HepG2 (cell line): Measurements from ENCODE around the gene BANK1. TPM values are rescaled to one million over a fixed set of nuclear protein-coding genes. Genes with fewer than 3 reads are reported as not detected.

Experiments used
- ATAC-seq: fragments of 200-7000 bp; cut with Tn5 transposase; 3 replicates; pipeline ENCODE4 v1.9.1; 2020; ENCODE audit warnings: mild to moderate bottlenecking, moderate library complexity
- BruUV-seq: library from RNA; stranded (reverse); fragments of 400-500 nt; replicated peaks from 2 replicates; lab custom pipeline; 2021; lab: Mats Ljungman, UMichigan
- CTCF ChIA-PET: fragments of 300-600 bp; formaldehyde crosslinking; extraction: SDS; loops from one replicate; lab custom pipeline; 2021; ENCODE audit warnings: low total read pairs, inconsistent platforms, low intra/inter-chr PET ratio; lab: Yijun Ruan, JAX
- POLR2A ChIA-PET: fragments of 350-600 bp; sonication (Branson Sonifier 250); formaldehyde crosslinking; loops from one replicate; lab custom pipeline; 2020; ENCODE audit warnings: antibody characterized with exemption, inconsistent platforms; lab: Yijun Ruan, JAX
- DNase-seq: peaks from one replicate; pipeline ENCODE4 v3.0.0-alpha.2; 2015; ENCODE audit warnings: low spot score
- FAIRE-seq: peaks from 3 replicates; lab custom pipeline; 2011; peaks lifted over from hg19 to GRCh38; lab: Jason Lieb, UNC
- H2AFZ ChIP-seq: one replicate; pipeline ENCODE4 v1.6.1; 2011; ENCODE audit warnings: low read length, inconsistent platforms
- H3K27ac ChIP-seq: fragments of 300-600 bp; 3 replicates; pipeline ENCODE4 v1.8.0; 2011; ENCODE audit warnings: mixed run types, mild to moderate bottlenecking, mixed read lengths, low read length, inconsistent platforms; ENCODE audit not compliant: insufficient read depth; ENCODE audit errors: extremely low read length
- H3K27me3 ChIP-seq, 2 experiments: fragments of 200-600 bp in 1 of 2; 2 replicates in 1 of 2; 3 replicates in 1 of 2; pipeline versions ENCODE4 v1.6.0 to v1.8.0; 2011; ENCODE audit warnings: low read length in 2 of 2, mild to moderate bottlenecking in 2 of 2, moderate library complexity in 2 of 2, inconsistent platforms in 1 of 2; ENCODE audit not compliant: insufficient read depth in 2 of 2, control insufficient read depth in 1 of 2
- H3K36me3 ChIP-seq, 2 experiments: fragments of 200-600 bp in 1 of 2; replicated peaks in 1 of 2; 2 replicates in 1 of 2; 3 replicates in 1 of 2; pipeline versions ENCODE4 v1.5.1 to v1.8.0; 2011; ENCODE audit warnings: low read length in 2 of 2, inconsistent platforms in 1 of 2; ENCODE audit not compliant: insufficient read depth in 2 of 2, control insufficient read depth in 1 of 2
- H3K4me1 ChIP-seq: 2 replicates; pipeline ENCODE4 v1.5.1; 2012; ENCODE audit warnings: low read length, inconsistent platforms; ENCODE audit not compliant: insufficient read depth
- H3K4me2 ChIP-seq: 2 replicates; pipeline ENCODE4 v1.6.0; 2011; ENCODE audit warnings: low read depth, low read length, inconsistent platforms
- H3K4me3 ChIP-seq, 3 experiments: fragments of 200-600 bp in 1 of 3; sonication (generic), shearing (Covaris generic) in 1 of 3; replicated peaks in 1 of 3; 2 replicates each; pipeline ENCODE4 v1.5.1; 2011 to 2016; ENCODE audit warnings: low read length in 3 of 3, inconsistent platforms in 2 of 3, low read depth in 2 of 3, mild to moderate bottlenecking in 2 of 3, control low read depth in 1 of 3, mixed read lengths in 1 of 3; ENCODE audit not compliant: insufficient read depth in 1 of 3
- H3K79me2 ChIP-seq: one replicate; pipeline ENCODE4 v1.6.1; 2011; ENCODE audit warnings: low read length, inconsistent platforms; ENCODE audit not compliant: insufficient read depth
- H3K9ac ChIP-seq: 2 replicates; pipeline ENCODE4 v1.6.0; 2011; ENCODE audit warnings: mild to moderate bottlenecking, low read depth, low read length, inconsistent platforms; ENCODE audit not compliant: insufficient read depth
- H3K9me3 ChIP-seq: 2 replicates; pipeline ENCODE4 v1.5.1; 2012; ENCODE audit warnings: mild to moderate bottlenecking, low read length
- H4K20me1 ChIP-seq: 2 replicates; pipeline ENCODE4 v1.6.0; 2011; ENCODE audit warnings: inconsistent platforms, mild to moderate bottlenecking, low read length, moderate library complexity; ENCODE audit not compliant: insufficient read depth
- FIP1L1 ChIP-seq: fragments of 200-400 bp; formaldehyde crosslinking; IDR thresholded peaks from 2 replicates; pipeline ENCODE4 v1.6.1; 2018; ENCODE audit warnings: low read depth, mild to moderate bottlenecking, low read length, moderate library complexity, borderline replicate concordance; ENCODE audit not compliant: insufficient read depth
- MEIS2 ChIP-seq: sonication (generic); formaldehyde crosslinking; IDR thresholded peaks from 2 replicates; pipeline ENCODE4 v1.9.0; 2021; ENCODE audit warnings: mild to moderate bottlenecking, missing genetic modification reagents
- NR0B2 ChIP-seq: sonication (generic); formaldehyde crosslinking; IDR thresholded peaks from 2 replicates; pipeline ENCODE4 v1.4.0; 2020; ENCODE audit warnings: mild to moderate bottlenecking, missing genetic modification reagents
- ZNF639 ChIP-seq: conservative IDR thresholded peaks from 2 replicates; pipeline ENCODE4 v1.6.1; 2018; ENCODE audit warnings: missing genetic modification reagents
- ZNF770 ChIP-seq: sonication (generic); formaldehyde crosslinking; IDR thresholded peaks from 2 replicates; pipeline ENCODE4 v1.5.0; 2020; ENCODE audit warnings: mild to moderate bottlenecking, missing genetic modification reagents
- WGBS: methylation state at CpG from one replicate; pipeline ENCODE4 v1.1.6; 2017; ENCODE audit warnings: low lambda C conversion rate; 5-methylcytosine and 5-hydroxymethylcytosine counted together
- in situ Hi-C: cut with HindIII; loops from 2 replicates; pipeline ENCODE4 v1.10.0; 2017; ENCODE audit warnings: low pct_unique_long_range_greater_than_20kb; ENCODE audit not compliant: extremely low pct_ligation_motif_present
- intact Hi-C: fragments of 100-400 bp; cut with micrococcal nuclease; formaldehyde crosslinking; loops from one replicate; pipeline ENCODE4 v1.10.0; 2022; ENCODE audit not compliant: unreplicated experiment
- polyA plus RNA-seq, 8 experiments: library from polyadenylated mRNA; depleted of rRNA in 3 of 8; stranded (reverse) in 7 of 8; unstranded in 1 of 8; fragments of >200 nt; fragmentation: Illumina TruSeq in 4 of 8; extraction: Trizol in 4 of 8; gene quantifications; 2 replicates each; pipeline versions ENCODE4 v1.2.1 to v1.2.3, GENCODE V29; 2011 to 2016; ENCODE audit warnings: low read depth in 4 of 8, missing spikeins in 1 of 8, mixed read lengths in 1 of 8; ENCODE audit not compliant: insufficient read depth in 1 of 8
- total RNA-seq, 5 experiments: library from RNA; depleted of rRNA; stranded (reverse); fragments of >200 nt; fragmentation: Illumina TruSeq; extraction: Trizol; gene quantifications; 2 replicates each; pipeline ENCODE4 v1.2.3, GENCODE V29; 2016; ENCODE audit warnings: low read depth in 1 of 5
- TF ChIP-seq, protein P1 (sequence below): sonication (generic); formaldehyde crosslinking; IDR thresholded peaks from 2 replicates; pipeline ENCODE4 v1.5.0; 2020; ENCODE audit warnings: mild to moderate bottlenecking, low read depth, missing genetic modification reagents, borderline replicate concordance

Gene BANK1
- total and polyA plus RNA-seq, 2 of the 13 experiments (the other 11 are each of a cell fraction or from before 2014, with no cell fraction given): 0.15 TPM; not detected in 1

GRCh38 chr4:101753721-101754120 is 36.8 kb upstream of the BANK1 start:
- BruUV-seq: no TSS peak
- TF ChIP-seq MEIS2 (CRISPR knock-in tag) (no peak), NR0B2 (CRISPR knock-in tag) (no peak), ZNF770 (CRISPR knock-in tag) (no peak), FIP1L1 (no peak), ZNF639 (no peak)
- TF ChIP-seq, protein P1, sequence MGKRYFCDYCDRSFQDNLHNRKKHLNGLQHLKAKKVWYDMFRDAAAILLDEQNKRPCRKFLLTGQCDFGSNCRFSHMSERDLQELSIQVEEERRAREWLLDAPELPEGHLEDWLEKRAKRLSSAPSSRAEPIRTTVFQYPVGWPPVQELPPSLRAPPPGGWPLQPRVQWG (CRISPR knock-in tag): no peak
- intact Hi-C loops (no loop called here), in situ Hi-C loops (no loop called here)
- DNase-seq: no peak
- no peaks in the 10 kb centered on the region for H3K36me3 ChIP-seq
- ChIA-PET POLR2A (no interaction called here), CTCF (no interaction called here)
- no peaks in the 10 kb centered on the region for H3K27me3 ChIP-seq
- no peak overlapping the region for H3K27ac ChIP-seq
- H3K9me3 ChIP-seq: no peaks in the 10 kb centered on the region
- 24% methylated on average over 2 of the region's 2 CpGs for WGBS
- H3K79me2 ChIP-seq: no peaks in the 10 kb centered on the region
- no peak overlapping the region for H3K4me2 ChIP-seq
- no peaks in the 10 kb centered on the region for H3K4me1 ChIP-seq
- H3K4me3 ChIP-seq: no peak overlapping the region
- H4K20me1 ChIP-seq: no peaks in the 10 kb centered on the region
- no peak overlapping the region for H3K9ac ChIP-seq
- no peak overlapping the region for H2AFZ ChIP-seq
- no peak for FAIRE-seq
- ATAC-seq: no peak
